Neural crest cell (in vitro differentiated cells): ENCODE data around the gene DUSP7. TPM values are rescaled to one million over a fixed set of nuclear protein-coding genes. Genes with fewer than 3 reads are reported as not detected.

Source experiments
- DNase-seq: peaks from one replicate; pipeline ENCODE4 v3.0.0; 2021; ENCODE audit warnings: low read depth, mixed read lengths, low spot score
- H3K27ac Mint-ChIP-seq: one replicate; pipeline ENCODE4 v1.8.0; 2021; ENCODE audit warnings: mild to moderate bottlenecking, mixed read lengths; ENCODE audit not compliant: unreplicated experiment
- H3K27me3 Mint-ChIP-seq: 2 replicates; pipeline ENCODE4 v1.8.0; 2021; ENCODE audit warnings: low read depth, mild to moderate bottlenecking, mixed read lengths
- H3K36me3 Mint-ChIP-seq: 2 replicates; pipeline ENCODE4 v1.8.0; 2021; ENCODE audit warnings: low read depth, mild to moderate bottlenecking, mixed read lengths
- H3K4me1 Mint-ChIP-seq: 2 replicates; pipeline ENCODE4 v1.8.0; 2021; ENCODE audit warnings: mixed read lengths
- H3K4me3 Mint-ChIP-seq: one replicate; pipeline ENCODE4 v1.8.0; 2021; ENCODE audit warnings: mild to moderate bottlenecking, mixed read lengths
- H3K9me3 Mint-ChIP-seq: 2 replicates; pipeline ENCODE4 v1.8.0; 2021; ENCODE audit warnings: mixed read lengths
- total RNA-seq: library from RNA; stranded (reverse); gene quantifications from 2 replicates; pipeline ENCODE4 v1.2.1, GENCODE V29; 2021
- TF ChIP-seq, protein P1 (sequence below): fragments of 200-600 bp; sonication (generic); conservative IDR thresholded peaks from 2 replicates; pipeline ENCODE4 v1.5.0; 2021; ENCODE audit warnings: antibody characterized with exemption, mild to moderate bottlenecking

The DUSP7 gene
- total RNA-seq, 1 donor from 2014 or later = 24.2 TPM

DNA sequence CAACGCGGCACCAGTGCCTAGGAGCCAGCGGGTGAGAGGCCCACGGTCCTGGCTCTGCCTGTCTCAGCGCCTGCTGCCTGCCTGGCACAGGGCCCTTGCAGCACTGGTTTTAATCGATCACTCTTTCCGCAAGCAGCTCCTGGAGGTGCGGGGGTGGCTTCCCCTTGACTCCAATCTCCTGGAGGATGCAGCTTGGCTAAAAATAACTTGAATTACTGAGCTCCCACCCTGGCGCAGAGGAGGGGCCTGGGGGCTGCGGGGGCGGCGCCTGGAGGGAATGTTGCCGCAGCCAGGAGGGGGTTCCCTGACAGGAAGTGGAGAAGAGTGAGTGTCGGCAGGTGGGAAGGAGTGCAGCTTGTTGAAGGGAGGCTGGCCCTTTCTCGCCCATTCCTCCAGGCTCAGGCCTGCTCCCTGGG lies 50.8 kb downstream of the DUSP7 start:
- H3K4me3 Mint-ChIP-seq = no peak overlapping the region
- H3K27ac Mint-ChIP-seq = no peak overlapping the region
- H3K36me3 Mint-ChIP-seq = no peaks in the 10 kb centered on the region
- DNase-seq = no peak
- TF ChIP-seq, protein P1, sequence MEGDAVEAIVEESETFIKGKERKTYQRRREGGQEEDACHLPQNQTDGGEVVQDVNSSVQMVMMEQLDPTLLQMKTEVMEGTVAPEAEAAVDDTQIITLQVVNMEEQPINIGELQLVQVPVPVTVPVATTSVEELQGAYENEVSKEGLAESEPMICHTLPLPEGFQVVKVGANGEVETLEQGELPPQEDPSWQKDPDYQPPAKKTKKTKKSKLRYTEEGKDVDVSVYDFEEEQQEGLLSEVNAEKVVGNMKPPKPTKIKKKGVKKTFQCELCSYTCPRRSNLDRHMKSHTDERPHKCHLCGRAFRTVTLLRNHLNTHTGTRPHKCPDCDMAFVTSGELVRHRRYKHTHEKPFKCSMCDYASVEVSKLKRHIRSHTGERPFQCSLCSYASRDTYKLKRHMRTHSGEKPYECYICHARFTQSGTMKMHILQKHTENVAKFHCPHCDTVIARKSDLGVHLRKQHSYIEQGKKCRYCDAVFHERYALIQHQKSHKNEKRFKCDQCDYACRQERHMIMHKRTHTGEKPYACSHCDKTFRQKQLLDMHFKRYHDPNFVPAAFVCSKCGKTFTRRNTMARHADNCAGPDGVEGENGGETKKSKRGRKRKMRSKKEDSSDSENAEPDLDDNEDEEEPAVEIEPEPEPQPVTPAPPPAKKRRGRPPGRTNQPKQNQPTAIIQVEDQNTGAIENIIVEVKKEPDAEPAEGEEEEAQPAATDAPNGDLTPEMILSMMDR = no peak
- peaks cover 46% of the 10 kb centered on the region for H3K4me1 Mint-ChIP-seq
- no peaks in the 10 kb centered on the region for H3K9me3 Mint-ChIP-seq
- H3K27me3 Mint-ChIP-seq = no peaks in the 10 kb centered on the region

DNA sequence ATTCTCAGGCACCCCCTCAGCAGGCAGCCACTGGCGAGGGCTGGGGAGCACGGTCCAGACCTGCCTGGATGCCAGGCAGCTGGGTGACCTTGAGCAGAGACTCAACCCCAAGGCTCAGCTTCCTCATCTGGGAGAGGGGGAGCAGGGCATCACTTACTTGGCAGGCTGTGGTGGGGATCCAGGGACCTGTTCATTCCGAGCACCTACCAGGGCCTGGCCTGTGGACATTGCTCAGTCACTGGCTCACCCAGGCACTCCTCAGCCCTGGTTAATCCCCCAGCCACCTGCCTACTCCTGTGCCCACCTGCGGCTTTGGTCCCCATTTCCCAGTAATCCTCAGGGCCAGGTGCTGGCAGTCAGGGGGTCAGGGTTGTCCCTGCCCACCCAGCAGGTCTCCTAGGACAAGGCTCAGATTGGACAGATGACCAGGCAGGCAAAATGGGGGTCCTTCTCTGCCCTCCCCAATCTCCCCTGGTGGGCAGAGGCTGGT lies 51.4 kb downstream of the DUSP7 start:
- H3K9me3 Mint-ChIP-seq = no peaks in the 10 kb centered on the region
- peak overlapping the region; percentile 62 for H3K27ac Mint-ChIP-seq
- peaks cover 46% of the 10 kb centered on the region for H3K4me1 Mint-ChIP-seq
- H3K4me3 Mint-ChIP-seq = peak overlapping the region; percentile 19
- H3K36me3 Mint-ChIP-seq = no peaks in the 10 kb centered on the region
- no peak for DNase-seq
- TF ChIP-seq, protein P1 = no peak
- H3K27me3 Mint-ChIP-seq = peaks cover 5% of the 10 kb centered on the region

DNA sequence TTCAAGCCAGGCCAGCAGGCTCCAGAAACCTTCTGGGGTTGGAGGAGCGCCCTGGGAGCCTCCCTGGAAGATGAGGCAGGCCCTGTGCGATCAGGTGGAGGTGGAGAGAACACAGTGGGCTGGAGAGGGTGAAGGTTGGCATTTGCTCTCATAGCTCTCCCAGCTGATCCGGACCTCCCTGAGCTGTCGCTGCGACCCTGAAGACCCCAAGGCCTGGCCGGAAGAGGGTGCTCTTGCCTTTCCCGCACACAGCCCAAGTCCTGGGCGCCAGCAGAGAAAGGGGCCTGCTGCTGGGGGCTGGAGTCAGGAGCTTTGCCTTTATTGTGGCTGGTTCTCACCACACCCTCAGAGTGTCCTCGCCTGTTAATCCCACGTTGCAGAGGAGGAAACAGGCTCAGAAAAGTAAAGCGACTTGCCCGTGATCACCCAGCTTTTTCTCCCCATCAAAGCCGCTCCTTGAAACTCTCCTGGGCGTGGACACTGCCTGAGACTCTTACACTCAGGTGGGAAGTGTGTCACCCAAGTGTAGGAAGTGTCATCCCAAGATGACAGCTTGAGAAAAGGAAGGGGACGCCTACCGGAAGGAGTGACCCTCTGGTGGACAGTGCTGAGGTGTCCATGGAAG lies 52.1 kb downstream of the DUSP7 start:
- TF ChIP-seq, protein P1 = peak; percentile 62
- no peak overlapping the region for H3K27ac Mint-ChIP-seq
- no peaks in the 10 kb centered on the region for H3K9me3 Mint-ChIP-seq
- H3K4me3 Mint-ChIP-seq = peak overlapping the region; percentile 27
- peaks cover 11% of the 10 kb centered on the region for H3K27me3 Mint-ChIP-seq
- H3K4me1 Mint-ChIP-seq = peaks cover 46% of the 10 kb centered on the region
- DNase-seq = peak; percentile 65
- H3K36me3 Mint-ChIP-seq = no peaks in the 10 kb centered on the region

DNA sequence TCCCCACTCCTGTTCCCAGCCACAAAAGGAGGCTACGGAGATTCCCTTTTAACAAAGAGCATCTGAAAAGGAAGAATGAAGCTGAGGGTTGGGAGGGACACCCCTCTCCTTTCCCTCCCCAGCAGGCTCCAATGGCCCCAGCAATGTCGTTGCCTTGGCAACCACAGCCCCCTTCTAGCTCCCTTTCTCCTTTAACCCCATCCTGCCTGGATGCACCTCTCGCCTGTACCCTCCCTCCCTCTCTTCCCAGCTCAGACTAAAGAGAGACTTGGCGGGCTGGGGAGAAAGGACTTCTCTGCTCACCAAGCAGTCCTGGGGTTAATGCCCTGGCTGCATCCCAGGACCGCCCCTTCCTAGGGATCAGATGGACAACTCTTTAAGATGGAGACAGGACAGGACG lies 53.6 kb downstream of the DUSP7 start:
- H3K9me3 Mint-ChIP-seq = no peaks in the 10 kb centered on the region
- TF ChIP-seq, protein P1 = no peak
- H3K27ac Mint-ChIP-seq = peak overlapping the region; percentile 78
- no peaks in the 10 kb centered on the region for H3K36me3 Mint-ChIP-seq
- H3K4me3 Mint-ChIP-seq = peak overlapping the region; percentile 54
- no peak for DNase-seq
- H3K4me1 Mint-ChIP-seq = peaks cover 46% of the 10 kb centered on the region
- H3K27me3 Mint-ChIP-seq = peaks cover 21% of the 10 kb centered on the region

DNA sequence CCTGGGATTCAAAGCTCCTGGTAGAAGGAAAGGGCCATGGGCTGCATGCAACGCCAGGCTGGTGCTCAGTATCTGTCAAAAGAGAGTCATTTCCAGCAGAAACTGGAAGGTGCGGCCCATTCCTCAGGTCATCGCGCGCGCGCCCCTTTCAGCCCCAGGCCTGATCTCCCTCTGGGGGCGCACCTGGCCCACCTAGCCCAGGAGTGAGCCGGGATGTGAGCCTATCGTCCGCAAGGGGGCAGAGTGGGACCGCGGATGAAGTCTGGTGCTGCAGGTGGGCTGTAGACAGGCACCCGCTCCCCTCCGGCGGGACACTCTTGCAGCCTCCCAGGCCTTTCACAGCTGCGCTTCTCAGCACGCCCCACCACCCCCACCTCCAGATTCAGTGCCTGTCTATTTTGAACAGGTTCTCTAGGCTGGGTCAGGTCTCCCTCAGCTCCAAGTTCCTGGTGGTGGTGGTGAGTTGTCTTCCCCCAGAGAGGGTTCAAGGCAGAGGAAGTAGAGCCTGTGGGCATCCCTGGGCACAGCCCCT lies 54.9 kb downstream of the DUSP7 start:
- TF ChIP-seq, protein P1 = peak; percentile 97
- H3K9me3 Mint-ChIP-seq = no peaks in the 10 kb centered on the region
- no peak overlapping the region for H3K27ac Mint-ChIP-seq
- H3K4me1 Mint-ChIP-seq = peaks cover 52% of the 10 kb centered on the region
- DNase-seq = peak; percentile 77
- no peaks in the 10 kb centered on the region for H3K36me3 Mint-ChIP-seq
- peak overlapping the region; percentile 19 for H3K4me3 Mint-ChIP-seq
- peaks cover 26% of the 10 kb centered on the region for H3K27me3 Mint-ChIP-seq
